Astrocyte (in vitro differentiated cells and primary cell): ENCODE data around the gene KATNB1. TPM values are rescaled to one million over a fixed set of nuclear protein-coding genes. Genes with fewer than 3 reads are reported as not detected.

Source experiments
- DNase-seq: peaks from one replicate; pipeline ENCODE4 v3.0.0-alpha.2; 2010; ENCODE audit warnings: low read depth
- FAIRE-seq: peaks from 2 replicates; lab custom pipeline; 2011; peaks lifted over from hg19 to GRCh38; lab: Jason Lieb, UNC
- H2AFZ ChIP-seq: 2 replicates; pipeline ENCODE4 v1.6.0; 2012; ENCODE audit warnings: low read depth, low read length, inconsistent platforms
- H3K27ac ChIP-seq: 2 replicates; pipeline ENCODE4 v1.5.1; 2011; ENCODE audit warnings: low read depth, low read length, inconsistent platforms
- H3K27me3 ChIP-seq: 2 replicates; pipeline ENCODE4 v1.6.0; 2011; ENCODE audit warnings: low read length, inconsistent platforms; ENCODE audit not compliant: insufficient read depth
- H3K36me3 ChIP-seq: 2 replicates; pipeline ENCODE4 v1.5.1; 2011; ENCODE audit warnings: low read length, inconsistent platforms; ENCODE audit not compliant: insufficient read depth
- H3K4me1 ChIP-seq: 2 replicates; pipeline ENCODE4 v1.5.1; 2011; ENCODE audit warnings: low read length, inconsistent platforms; ENCODE audit not compliant: insufficient read depth
- H3K4me2 ChIP-seq: 2 replicates; pipeline ENCODE4 v1.6.0; 2012; ENCODE audit warnings: low read length, inconsistent platforms
- H3K4me3 ChIP-seq: 2 replicates; pipeline ENCODE4 v1.5.1; 2011; ENCODE audit warnings: low read depth, mild to moderate bottlenecking, low read length, inconsistent platforms; ENCODE audit not compliant: insufficient read depth
- H3K79me2 ChIP-seq: 2 replicates; pipeline ENCODE4 v1.6.0; 2012; ENCODE audit warnings: mild to moderate bottlenecking, low read length, inconsistent platforms; ENCODE audit not compliant: insufficient read depth
- H3K9ac ChIP-seq: 2 replicates; pipeline ENCODE4 v1.6.0; 2012; ENCODE audit warnings: mild to moderate bottlenecking, low read length, inconsistent platforms
- H3K9me3 ChIP-seq: 2 replicates; pipeline ENCODE4 v1.5.1; 2012; ENCODE audit warnings: low read depth, mild to moderate bottlenecking, low read length, inconsistent platforms; ENCODE audit not compliant: insufficient read depth
- H4K20me1 ChIP-seq: 2 replicates; pipeline ENCODE4 v1.6.0; 2012; ENCODE audit warnings: low read length, inconsistent platforms; ENCODE audit not compliant: insufficient read depth
- H3K27ac Mint-ChIP-seq: one replicate; pipeline ENCODE4 v1.8.0; 2021; ENCODE audit warnings: mild to moderate bottlenecking, mixed read lengths; ENCODE audit not compliant: unreplicated experiment
- H3K27me3 Mint-ChIP-seq: one replicate; pipeline ENCODE4 v1.8.0; 2021; ENCODE audit warnings: low read depth, mixed read lengths; ENCODE audit not compliant: unreplicated experiment
- H3K36me3 Mint-ChIP-seq: one replicate; pipeline ENCODE4 v1.8.0; 2021; ENCODE audit warnings: low read depth, mixed read lengths; ENCODE audit not compliant: unreplicated experiment
- H3K4me1 Mint-ChIP-seq: one replicate; pipeline ENCODE4 v1.8.0; 2021; ENCODE audit warnings: low read depth, mixed read lengths; ENCODE audit not compliant: unreplicated experiment
- H3K4me3 Mint-ChIP-seq: one replicate; pipeline ENCODE4 v1.8.0; 2021; ENCODE audit warnings: mild to moderate bottlenecking, moderate library complexity, mixed read lengths; ENCODE audit not compliant: unreplicated experiment
- H3K9me3 Mint-ChIP-seq: one replicate; pipeline ENCODE4 v1.8.0; 2021; ENCODE audit warnings: mild to moderate bottlenecking, mixed read lengths; ENCODE audit not compliant: unreplicated experiment
- CTCF ChIP-seq: IDR thresholded peaks from 2 replicates; pipeline ENCODE4 v1.5.1; 2011; ENCODE audit warnings: low read depth, mild to moderate bottlenecking, inconsistent platforms, low read length, moderate library complexity; ENCODE audit not compliant: insufficient read depth
- EZH2 ChIP-seq: IDR thresholded peaks from 2 replicates; pipeline ENCODE4 v1.6.1; 2012; ENCODE audit warnings: mild to moderate bottlenecking, low read length, inconsistent platforms; ENCODE audit not compliant: insufficient read depth
- total RNA-seq: library from RNA; stranded (reverse); gene quantifications from 2 replicates; pipeline ENCODE4 v1.2.1, GENCODE V29; 2021

The KATNB1 gene
- total RNA-seq, 1 donor from 2014 or later = 28.6 TPM

- Histone ChIP-seq H3K9me3 (no peaks in the 10 kb centered on the region), H3K4me3 (no peak overlapping the region), H2AFZ (no peak overlapping the region), H4K20me1 (peaks cover 71% of the 10 kb centered on the region), H3K27me3 (no peaks in the 10 kb centered on the region), H3K4me2 (peak overlapping the region; percentile 16), H3K79me2 (peaks cover 62% of the 10 kb centered on the region), H3K27ac (no peak overlapping the region), H3K4me1 (peaks cover 28% of the 10 kb centered on the region), H3K36me3 (peaks cover 16% of the 10 kb centered on the region), H3K9ac (no peak overlapping the region)
- no peaks in the 10 kb centered on the region for H3K27me3 Mint-ChIP-seq
- peak overlapping the region; percentile 84 for H3K27ac Mint-ChIP-seq
- no peaks in the 10 kb centered on the region for H3K9me3 Mint-ChIP-seq
- TF ChIP-seq EZH2 (no peak), CTCF (no peak)
- peak overlapping the region; percentile 76 for H3K4me3 Mint-ChIP-seq
- DNase-seq (no peak), FAIRE-seq (no peak)
- H3K4me1 Mint-ChIP-seq = peaks cover 36% of the 10 kb centered on the region
- no peaks in the 10 kb centered on the region for H3K36me3 Mint-ChIP-seq
Measured at GRCh38 chr16:57797526-57798266, 62.1 kb downstream of the KATNB1 start.

GRCh38 chr16:57798267-57798810, 62.8 kb downstream of the KATNB1 start:
- peak overlapping the region; percentile 76 for H3K4me3 Mint-ChIP-seq
- H3K36me3 Mint-ChIP-seq = no peaks in the 10 kb centered on the region
- Histone ChIP-seq H2AFZ (no peak overlapping the region), H3K27me3 (no peaks in the 10 kb centered on the region), H3K4me1 (peaks cover 35% of the 10 kb centered on the region), H3K79me2 (peaks cover 62% of the 10 kb centered on the region), H3K9ac (no peak overlapping the region), H3K9me3 (no peaks in the 10 kb centered on the region), H3K36me3 (peaks cover 16% of the 10 kb centered on the region), H3K4me3 (no peak overlapping the region), H3K4me2 (no peak overlapping the region), H4K20me1 (peaks cover 71% of the 10 kb centered on the region), H3K27ac (no peak overlapping the region)
- no peaks in the 10 kb centered on the region for H3K9me3 Mint-ChIP-seq
- no peaks in the 10 kb centered on the region for H3K27me3 Mint-ChIP-seq
- TF ChIP-seq EZH2 (no peak), CTCF (no peak)
- peaks cover 42% of the 10 kb centered on the region for H3K4me1 Mint-ChIP-seq
- FAIRE-seq = no peak
- no peak for DNase-seq
- H3K27ac Mint-ChIP-seq = peak overlapping the region; percentile 75
